ENCODE measurements around the gene LRFN4. TPM values are rescaled to one million over a fixed set of nuclear protein-coding genes. Genes with fewer than 3 reads are reported as not detected.
A peak's percentile ranks its signal among the peaks of the same experiment; 100 is the strongest.

Gene LRFN4
- total and polyA plus RNA-seq, 2 of the 13 experiments (the other 11 are each of a cell fraction or from before 2014, with no cell fraction given): 1.3 to 6.8 TPM

- TF ChIP-seq HNF1B (CRISPR knock-in tag; IDR thresholded peaks at IDR 0.05): peak; percentile 88
- TF ChIP-seq, protein P1, sequence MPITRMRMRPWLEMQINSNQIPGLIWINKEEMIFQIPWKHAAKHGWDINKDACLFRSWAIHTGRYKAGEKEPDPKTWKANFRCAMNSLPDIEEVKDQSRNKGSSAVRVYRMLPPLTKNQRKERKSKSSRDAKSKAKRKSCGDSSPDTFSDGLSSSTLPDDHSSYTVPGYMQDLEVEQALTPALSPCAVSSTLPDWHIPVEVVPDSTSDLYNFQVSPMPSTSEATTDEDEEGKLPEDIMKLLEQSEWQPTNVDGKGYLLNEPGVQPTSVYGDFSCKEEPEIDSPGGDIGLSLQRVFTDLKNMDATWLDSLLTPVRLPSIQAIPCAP (CRISPR knock-in tag; IDR thresholded peaks at IDR 0.05; ENCODE audit: low read depth): no peak
- TF ChIP-seq ZNF761 (CRISPR knock-in tag; conservative IDR thresholded peaks at IDR 0.05): 0 out of 2 replicates have a peak, but pooled peaks have one; percentile 16
- TF ChIP-seq MTF1 (CRISPR knock-in tag; IDR thresholded peaks at IDR 0.05): no peak
- no peak for TF ChIP-seq ATF7 (IDR thresholded peaks at IDR 0.05)
- TF ChIP-seq ATF7 (CRISPR knock-in tag; IDR thresholded peaks at IDR 0.05): no peak
- peak; percentile 78; the same call in 1 of the 2 replicates for TF ChIP-seq ZNF605 (CRISPR knock-in tag; IDR thresholded peaks at IDR 0.05)
- TF ChIP-seq ZNF792 (CRISPR knock-in tag; IDR thresholded peaks at IDR 0.05): peak; percentile 98
- TF ChIP-seq, protein P2, sequence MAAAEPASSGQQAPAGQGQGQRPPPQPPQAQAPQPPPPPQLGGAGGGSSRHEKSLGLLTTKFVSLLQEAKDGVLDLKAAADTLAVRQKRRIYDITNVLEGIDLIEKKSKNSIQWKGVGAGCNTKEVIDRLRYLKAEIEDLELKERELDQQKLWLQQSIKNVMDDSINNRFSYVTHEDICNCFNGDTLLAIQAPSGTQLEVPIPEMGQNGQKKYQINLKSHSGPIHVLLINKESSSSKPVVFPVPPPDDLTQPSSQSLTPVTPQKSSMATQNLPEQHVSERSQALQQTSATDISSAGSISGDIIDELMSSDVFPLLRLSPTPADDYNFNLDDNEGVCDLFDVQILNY (CRISPR knock-in tag; conservative IDR thresholded peaks at IDR 0.05): no peak
- peak; percentile 98 for TF ChIP-seq HDAC2 (CRISPR knock-in tag; IDR thresholded peaks at IDR 0.05)
- TF ChIP-seq, protein P3, sequence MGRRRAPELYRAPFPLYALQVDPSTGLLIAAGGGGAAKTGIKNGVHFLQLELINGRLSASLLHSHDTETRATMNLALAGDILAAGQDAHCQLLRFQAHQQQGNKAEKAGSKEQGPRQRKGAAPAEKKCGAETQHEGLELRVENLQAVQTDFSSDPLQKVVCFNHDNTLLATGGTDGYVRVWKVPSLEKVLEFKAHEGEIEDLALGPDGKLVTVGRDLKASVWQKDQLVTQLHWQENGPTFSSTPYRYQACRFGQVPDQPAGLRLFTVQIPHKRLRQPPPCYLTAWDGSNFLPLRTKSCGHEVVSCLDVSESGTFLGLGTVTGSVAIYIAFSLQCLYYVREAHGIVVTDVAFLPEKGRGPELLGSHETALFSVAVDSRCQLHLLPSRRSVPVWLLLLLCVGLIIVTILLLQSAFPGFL (CRISPR knock-in tag; IDR thresholded peaks at IDR 0.05): no peak
- TF ChIP-seq TCF12 (IDR thresholded peaks at IDR 0.05): no peak
- 0 out of 2 replicates have a peak, but pooled peaks have one; percentile 55 for TF ChIP-seq TCF12 (CRISPR knock-in tag; IDR thresholded peaks at IDR 0.05)
- peak; percentile 97 for TF ChIP-seq ZGPAT (CRISPR knock-in tag; IDR thresholded peaks at IDR 0.05)
- TF ChIP-seq MYNN (CRISPR knock-in tag; IDR thresholded peaks at IDR 0.05; ENCODE audit: low read depth): no peak
- peak; percentile 80 for TF ChIP-seq NR2C2 (CRISPR knock-in tag; IDR thresholded peaks at IDR 0.05; ENCODE audit: borderline replicate concordance)
- TF ChIP-seq ZNF7 (CRISPR knock-in tag; IDR thresholded peaks at IDR 0.05): no peak
- TF ChIP-seq ZNF577 (CRISPR knock-in tag; IDR thresholded peaks at IDR 0.05; ENCODE audit: borderline replicate concordance, low read depth): no peak
- TF ChIP-seq BCL6 (CRISPR knock-in tag; IDR thresholded peaks at IDR 0.05): peak; percentile 100
- TF ChIP-seq ZNF580 (CRISPR knock-in tag; IDR thresholded peaks at IDR 0.05; ENCODE audit: borderline replicate concordance, low read depth): peak; percentile 73; the same call in 1 of the 2 replicates
- peak in 1 of 2 experiments; percentile 91; a peak in 2 of 4 replicates for TF ChIP-seq KLF16 (CRISPR knock-in tag; IDR thresholded peaks at IDR 0.05)
- TF ChIP-seq ARID2 (CRISPR knock-in tag; IDR thresholded peaks at IDR 0.05; ENCODE audit: borderline replicate concordance): no peak
- no peak for TF ChIP-seq ZSCAN12 (CRISPR knock-in tag; IDR thresholded peaks at IDR 0.05)
These were observed 45.1 kb downstream of the LRFN4 start (continued) for GRCh38 chr11:66901964-66902390.
